Mucosa of descending colon (tissue), 3 donors: ENCODE data around the gene MLANA. TPM values are rescaled to one million over a fixed set of nuclear protein-coding genes. Genes with fewer than 3 reads are reported as not detected.
A peak's percentile ranks its signal among the peaks of the same experiment; 100 is the strongest.

Source experiments
- ATAC-seq: fragments of 200-7000 bp; cut with Tn5 transposase; one replicate; pipeline ENCODE4 v1.9.1; 2020; ENCODE audit warnings: mild to moderate bottlenecking, moderate library complexity
- DNase-seq, 3 donors: peaks; one replicate each; pipeline ENCODE4 v3.0.0-alpha.2; 2020
- H3K36me3 ChIP-seq: fragments of 200-600 bp; one replicate; pipeline ENCODE4 v1.8.0; 2021; ENCODE audit warnings: low read depth, mild to moderate bottlenecking
- H3K4me1 ChIP-seq: fragments of 200-600 bp; one replicate; pipeline ENCODE4 v1.8.0; 2021; ENCODE audit warnings: low read depth, mild to moderate bottlenecking
- H3K4me3 ChIP-seq: fragments of 200-600 bp; one replicate; pipeline ENCODE4 v1.8.0; 2021; ENCODE audit warnings: mild to moderate bottlenecking
- H3K9me3 ChIP-seq: fragments of 200-600 bp; one replicate; pipeline ENCODE4 v1.8.0; 2021; ENCODE audit warnings: mild to moderate bottlenecking
- intact Hi-C, 2 donors: fragments of 100-400 bp; cut with DNase I in 1 of 2; cut with micrococcal nuclease in 1 of 2; formaldehyde crosslinking; loops; one replicate each; pipeline versions ENCODE4 v1.11.0 to v1.11.1; 2022; cut with DNase I, micrococcal nuclease
- total RNA-seq, 3 donors: library from RNA; stranded (reverse); fragmentation: NEBNext Ultra II Directional in 2 of 3; extraction: Animal tissue kit (Norgen Biotek cat#: 25700) in 2 of 3; gene quantifications; one replicate each; pipeline versions ENCODE4 v1.2.1 to v1.2.4, GENCODE V29; 2021 to 2023
- TF ChIP-seq, protein P1 (sequence below): fragments of 200-600 bp; IDR thresholded peaks from one replicate; pipeline ENCODE4 v1.8.0; 2022; ENCODE audit warnings: antibody characterized with exemption, mild to moderate bottlenecking
- donor health status: DM: no; HTN: no; CAD: no; lungs with moderate emphysema.
- donor health status: DM: no; HTN: no; CAD: no.
- donor health status: DM: no; HTN: yes; CAD: no.

MLANA gene
- total RNA-seq, 3 donors from 2014 or later = not detected

DNA sequence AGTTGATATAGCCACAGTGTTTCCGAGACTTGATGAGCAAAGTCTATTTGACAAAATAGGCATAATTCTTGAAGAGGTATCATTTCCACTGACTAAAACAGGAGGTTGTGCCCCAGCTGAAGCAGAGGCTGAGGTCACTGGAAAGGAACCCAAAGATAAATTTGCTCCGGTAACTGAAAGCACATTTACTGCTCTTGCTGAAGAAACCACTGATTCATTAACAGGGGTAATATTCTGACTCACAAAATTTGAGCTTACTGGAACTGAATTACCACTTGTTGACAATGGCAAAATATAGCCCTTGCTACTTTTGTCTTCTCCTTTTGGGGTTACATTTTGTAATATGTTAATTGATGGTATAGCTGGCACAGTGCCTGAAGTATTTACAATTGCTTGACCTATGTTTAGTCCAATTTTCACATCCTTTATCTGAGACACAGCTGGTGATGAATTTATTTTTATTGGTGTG, 30.2 kb downstream of the MLANA start:
- TF ChIP-seq, protein P1, sequence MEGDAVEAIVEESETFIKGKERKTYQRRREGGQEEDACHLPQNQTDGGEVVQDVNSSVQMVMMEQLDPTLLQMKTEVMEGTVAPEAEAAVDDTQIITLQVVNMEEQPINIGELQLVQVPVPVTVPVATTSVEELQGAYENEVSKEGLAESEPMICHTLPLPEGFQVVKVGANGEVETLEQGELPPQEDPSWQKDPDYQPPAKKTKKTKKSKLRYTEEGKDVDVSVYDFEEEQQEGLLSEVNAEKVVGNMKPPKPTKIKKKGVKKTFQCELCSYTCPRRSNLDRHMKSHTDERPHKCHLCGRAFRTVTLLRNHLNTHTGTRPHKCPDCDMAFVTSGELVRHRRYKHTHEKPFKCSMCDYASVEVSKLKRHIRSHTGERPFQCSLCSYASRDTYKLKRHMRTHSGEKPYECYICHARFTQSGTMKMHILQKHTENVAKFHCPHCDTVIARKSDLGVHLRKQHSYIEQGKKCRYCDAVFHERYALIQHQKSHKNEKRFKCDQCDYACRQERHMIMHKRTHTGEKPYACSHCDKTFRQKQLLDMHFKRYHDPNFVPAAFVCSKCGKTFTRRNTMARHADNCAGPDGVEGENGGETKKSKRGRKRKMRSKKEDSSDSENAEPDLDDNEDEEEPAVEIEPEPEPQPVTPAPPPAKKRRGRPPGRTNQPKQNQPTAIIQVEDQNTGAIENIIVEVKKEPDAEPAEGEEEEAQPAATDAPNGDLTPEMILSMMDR = no peak
- Histone ChIP-seq H3K36me3 (no peaks in the 10 kb centered on the region), H3K4me1 (no peaks in the 10 kb centered on the region), H3K4me3 (no peak overlapping the region), H3K9me3 (no peaks in the 10 kb centered on the region)
- ATAC-seq (no peak), DNase-seq (no peak)
- intact Hi-C loops = no loop called here

DNA sequence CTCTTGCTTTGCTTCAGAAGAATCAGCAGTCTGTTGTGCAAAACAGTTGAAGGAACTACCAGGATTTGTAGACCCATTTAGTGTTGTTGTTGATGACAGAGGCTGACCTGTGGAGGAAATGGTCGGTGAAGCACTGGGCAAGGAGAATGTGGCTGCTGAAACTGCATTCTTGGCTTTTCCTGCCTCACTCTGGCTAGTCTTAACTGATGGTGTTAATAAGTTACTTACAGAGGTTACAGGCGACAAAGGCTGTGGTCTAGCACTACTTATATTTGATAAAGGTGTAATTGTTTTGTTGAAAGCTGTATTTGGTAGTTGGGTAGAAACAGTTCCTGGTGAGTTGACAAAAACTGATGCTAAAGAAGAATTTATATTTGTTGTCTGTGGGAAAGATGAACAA, 31.5 kb downstream of the MLANA start:
- Histone ChIP-seq H3K4me3 (no peak overlapping the region), H3K9me3 (no peaks in the 10 kb centered on the region), H3K4me1 (no peaks in the 10 kb centered on the region), H3K36me3 (no peaks in the 10 kb centered on the region)
- TF ChIP-seq, protein P1 = no peak
- ATAC-seq = peak; percentile 65
- intact Hi-C loops = no loop called here
- no peak for DNase-seq

DNA sequence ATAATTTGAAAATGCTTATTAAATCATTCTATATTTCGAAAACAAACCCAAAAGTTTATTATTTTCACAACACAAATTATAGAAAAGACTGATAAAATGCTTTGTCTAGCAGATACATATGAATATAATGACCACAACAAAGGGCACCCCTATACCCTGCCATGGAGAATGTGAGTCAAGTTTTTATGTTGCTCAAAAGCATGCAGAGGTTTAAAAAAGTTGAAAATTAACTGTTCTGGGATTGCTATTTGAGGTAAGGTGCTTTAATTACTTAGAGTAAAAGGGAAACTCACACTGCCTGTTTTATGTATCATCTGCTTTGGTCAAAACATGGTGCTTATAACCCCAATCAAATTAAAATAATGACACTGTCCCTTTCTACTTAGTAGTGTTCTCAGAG, 41.0 kb downstream of the MLANA start:
- ATAC-seq (no peak), DNase-seq (no peak)
- H3K9me3 ChIP-seq = no peaks in the 10 kb centered on the region
- no peak overlapping the region for H3K4me3 ChIP-seq
- TF ChIP-seq, protein P1 = no peak
- no peaks in the 10 kb centered on the region for H3K36me3 ChIP-seq
- no peaks in the 10 kb centered on the region for H3K4me1 ChIP-seq
- intact Hi-C loops = no loop called here

DNA sequence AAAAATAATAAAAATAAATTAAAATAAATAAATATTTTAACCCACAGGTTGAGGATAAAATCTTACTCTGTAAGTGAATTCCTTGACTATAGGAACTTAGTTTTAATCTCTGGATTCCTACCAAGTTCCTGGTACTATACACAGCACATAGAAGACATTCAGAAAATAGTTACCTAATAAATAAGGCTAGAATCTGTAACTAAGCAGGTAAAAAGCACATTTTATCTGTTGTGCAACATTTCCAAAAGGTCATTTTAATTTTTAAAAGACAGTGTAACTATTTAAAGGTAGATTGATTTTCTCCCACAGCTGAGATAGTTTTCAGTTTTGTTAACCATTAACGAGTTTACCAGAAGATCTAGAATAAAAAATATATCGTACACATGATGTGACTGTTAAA, 47.8 kb downstream of the MLANA start:
- no peak for ATAC-seq
- no peak overlapping the region for H3K4me3 ChIP-seq
- intact Hi-C loops = no loop called here
- TF ChIP-seq, protein P1 = no peak
- H3K36me3 ChIP-seq = no peaks in the 10 kb centered on the region
- H3K9me3 ChIP-seq = no peaks in the 10 kb centered on the region
- no peak for DNase-seq
- no peaks in the 10 kb centered on the region for H3K4me1 ChIP-seq

DNA sequence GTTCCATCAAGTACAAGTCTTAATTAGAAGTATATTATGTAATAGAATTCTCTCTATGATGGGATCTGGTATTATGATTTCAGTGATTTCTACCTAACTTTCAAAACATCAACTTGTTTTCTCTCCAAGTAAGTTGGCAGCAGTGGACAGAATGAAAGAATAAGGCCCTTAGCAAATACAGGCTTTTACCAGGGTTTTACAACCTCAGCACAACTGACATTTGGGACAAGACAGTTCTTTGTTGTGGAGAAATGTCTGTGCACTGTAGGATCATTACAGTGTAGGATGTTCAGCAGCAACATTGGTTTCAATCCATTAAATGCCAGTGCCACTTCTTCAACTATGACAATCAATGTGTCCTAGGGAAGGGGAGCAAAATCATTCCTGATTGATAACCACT, 48.8 kb downstream of the MLANA start:
- no peak for DNase-seq
- no peaks in the 10 kb centered on the region for H3K4me1 ChIP-seq
- H3K9me3 ChIP-seq = no peaks in the 10 kb centered on the region
- H3K4me3 ChIP-seq = no peak overlapping the region
- no peak for ATAC-seq
- TF ChIP-seq, protein P1 = no peak
- no peaks in the 10 kb centered on the region for H3K36me3 ChIP-seq
- intact Hi-C loops = no loop called here

DNA sequence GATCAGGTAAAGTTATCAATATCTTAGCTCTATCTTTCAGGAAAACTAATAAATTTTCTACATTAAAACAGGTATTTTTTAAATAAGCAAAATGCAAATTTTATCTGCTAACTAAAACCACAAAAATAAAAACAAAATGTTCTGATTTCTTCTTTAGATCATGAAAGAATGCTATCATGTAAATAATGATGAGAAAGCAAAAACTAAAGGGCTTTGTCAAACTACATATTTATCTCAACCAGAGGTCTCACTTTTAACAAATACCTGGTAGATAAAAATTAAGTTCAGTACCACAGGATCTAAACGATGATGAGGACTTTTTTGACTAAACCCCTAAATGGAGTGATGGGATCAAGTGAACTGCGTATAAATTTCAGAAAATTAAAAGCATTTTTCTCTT, 50.5 kb downstream of the MLANA start:
- intact Hi-C loops = no loop called here
- no peaks in the 10 kb centered on the region for H3K9me3 ChIP-seq
- TF ChIP-seq, protein P1 = no peak

More for the DNA sequence above, 50.5 kb downstream of the MLANA start:
- Histone ChIP-seq H3K4me3 (no peak overlapping the region), H3K36me3 (no peaks in the 10 kb centered on the region), H3K4me1 (no peaks in the 10 kb centered on the region)
- ATAC-seq = no peak
- no peak for DNase-seq
